Keratinocyte (primary cell): ENCODE measurements around the gene TBC1D10B. TPM values are rescaled to one million over a fixed set of nuclear protein-coding genes. Genes with fewer than 3 reads are reported as not detected.

ENCODE experiments used
- DNase-seq: peaks from one replicate; pipeline ENCODE4 v3.0.0-alpha.2; 2011; ENCODE audit warnings: low read depth, missing footprints, low spot score
- FAIRE-seq: peaks from 2 replicates; lab custom pipeline; 2011; peaks lifted over from hg19 to GRCh38; lab: Jason Lieb, UNC
- H2AFZ ChIP-seq: 2 replicates; pipeline ENCODE4 v1.6.0; 2012; ENCODE audit warnings: low read length, control low read depth, inconsistent platforms; ENCODE audit not compliant: control insufficient read depth
- H3K27ac ChIP-seq: 2 replicates; pipeline ENCODE4 v1.5.1; 2011; ENCODE audit warnings: low read length; ENCODE audit not compliant: control insufficient read depth, insufficient read depth
- H3K27me3 ChIP-seq: 3 replicates; pipeline ENCODE4 v1.6.0; 2011; ENCODE audit warnings: low read length; ENCODE audit not compliant: control insufficient read depth, insufficient read depth; ENCODE audit errors: extremely low read depth
- H3K36me3 ChIP-seq, 2 experiments: 2 replicates in 1 of 2; 3 replicates in 1 of 2; pipeline ENCODE4 v1.5.1; 2011; ENCODE audit warnings: low read length in 2 of 2, mild to moderate bottlenecking in 1 of 2; ENCODE audit not compliant: control insufficient read depth in 2 of 2, insufficient read depth in 2 of 2; ENCODE audit errors: extremely low read depth in 1 of 2
- H3K4me1 ChIP-seq: 3 replicates; pipeline ENCODE4 v1.5.1; 2011; ENCODE audit warnings: low read length; ENCODE audit not compliant: control insufficient read depth, insufficient read depth; ENCODE audit errors: extremely low read depth
- H3K4me2 ChIP-seq: 3 replicates; pipeline ENCODE4 v1.6.0; 2011; ENCODE audit warnings: low read depth, low read length; ENCODE audit not compliant: control insufficient read depth, insufficient read depth; ENCODE audit errors: extremely low read depth
- H3K4me3 ChIP-seq, 3 experiments: fragments of 200-600 bp in 1 of 3; sonication (generic) in 1 of 3; 2 replicates in 2 of 3; 3 replicates in 1 of 3; pipeline ENCODE4 v1.5.1; 2011 to 2016; ENCODE audit warnings: low read length in 3 of 3, mild to moderate bottlenecking in 3 of 3, control low read depth in 2 of 3, inconsistent platforms in 1 of 3, low read depth in 1 of 3, mixed read lengths in 1 of 3, mixed run types in 1 of 3, moderate library complexity in 1 of 3; ENCODE audit not compliant: control insufficient read depth in 2 of 3, insufficient read depth in 2 of 3; ENCODE audit errors: extremely low read depth in 1 of 3
- H3K79me2 ChIP-seq: 2 replicates; pipeline ENCODE4 v1.6.0; 2012; ENCODE audit warnings: low read length; ENCODE audit not compliant: control insufficient read depth, insufficient read depth
- H3K9ac ChIP-seq: 3 replicates; pipeline ENCODE4 v1.6.0; 2011; ENCODE audit warnings: low read length; ENCODE audit not compliant: control insufficient read depth, insufficient read depth; ENCODE audit errors: extremely low read depth
- H3K9me1 ChIP-seq: 3 replicates; pipeline ENCODE4 v1.6.0; 2011; ENCODE audit warnings: low read length; ENCODE audit not compliant: control insufficient read depth, insufficient read depth; ENCODE audit errors: extremely low read depth
- H3K9me3 ChIP-seq: 2 replicates; pipeline ENCODE4 v1.5.1; 2012; ENCODE audit warnings: low read depth, low read length; ENCODE audit not compliant: control insufficient read depth
- H4K20me1 ChIP-seq: 3 replicates; pipeline ENCODE4 v1.6.0; 2011; ENCODE audit warnings: low read length; ENCODE audit not compliant: control insufficient read depth, insufficient read depth; ENCODE audit errors: extremely low read depth
- EZH2 ChIP-seq: IDR thresholded peaks from one replicate; pipeline ENCODE4 v1.6.1; 2012; ENCODE audit warnings: inconsistent platforms, mild to moderate bottlenecking, low read length, moderate library complexity
- dilution Hi-C: fragments of 300-500 bp; cut with MboI; formaldehyde crosslinking; loops from one replicate; pipeline ENCODE4 v1.7.0; 2020; ENCODE audit warnings: low sequenced_read_pairs; ENCODE audit not compliant: extremely low pct_ligation_motif_present
- polyA plus RNA-seq, 5 experiments: library from polyadenylated mRNA; depleted of rRNA in 3 of 5; stranded (reverse) in 3 of 5; stranded (forward) in 1 of 5; unstranded in 1 of 5; fragments of >200 nt; gene quantifications; 1 replicate in 1 of 5; 2 replicates in 3 of 5; 3 replicates in 1 of 5; pipeline versions ENCODE4 v1.2.1 to v1.2.3, GENCODE V29; 2011 to 2012; ENCODE audit warnings: missing spikeins in 2 of 5, low read depth in 1 of 5, low replicate concordance in 1 of 5
- TF ChIP-seq, protein P1 (sequence below), 3 experiments: IDR thresholded peaks in 1 of 3; conservative IDR thresholded peaks in 1 of 3; optimal IDR thresholded peaks in 1 of 3; 2 replicates in 2 of 3; 3 replicates in 1 of 3; pipeline versions ENCODE3 to v1.5.1; 2011; ENCODE audit warnings: low read length in 3 of 3, mild to moderate bottlenecking in 3 of 3, moderate library complexity in 2 of 3, control low read depth in 1 of 3, inconsistent platforms in 1 of 3; ENCODE audit not compliant: insufficient read depth in 2 of 3; ENCODE audit errors: extremely low read depth in 1 of 3

The TBC1D10B gene
- polyA plus RNA-seq, 1 donor (not counting 4 experiments of a cell fraction or from before 2014, with no cell fraction given), result 8.6 TPM

DNA sequence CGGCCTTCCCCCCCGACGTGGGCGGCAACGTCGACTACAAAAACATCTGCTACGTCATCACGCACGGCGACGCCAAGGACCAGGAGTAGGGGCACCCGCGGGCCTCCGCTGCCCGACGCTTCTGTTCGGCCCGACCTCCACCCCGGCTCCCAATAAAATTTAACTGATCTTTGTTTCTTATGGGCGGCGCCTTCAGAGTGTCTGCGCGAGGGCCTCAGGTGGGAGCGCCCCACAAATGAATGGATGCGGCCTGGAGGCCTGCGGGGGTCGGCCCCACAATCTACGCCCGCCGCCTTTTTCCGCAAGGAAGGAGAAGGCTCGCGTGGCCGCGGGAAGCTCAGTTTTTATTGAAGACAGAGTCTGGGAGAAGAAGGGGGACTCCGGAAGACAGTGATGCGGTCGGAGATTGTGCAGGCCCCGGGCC is 7.5 kb upstream of the TBC1D10B start:
- Histone ChIP-seq H3K9ac (peak overlapping the region; percentile 89), H3K27me3 (no peaks in the 10 kb centered on the region), H3K27ac (peak overlapping the region; percentile 90), H3K36me3 (peaks cover 0 to 2% of the 10 kb centered on the region in 2 experiments), H4K20me1 (no peaks in the 10 kb centered on the region), H3K4me2 (peak overlapping the region; percentile 85), H3K4me3 (peak overlapping the region; percentile 42 to 81 (median 77)), H3K9me3 (no peaks in the 10 kb centered on the region), H3K79me2 (no peaks in the 10 kb centered on the region), H3K9me1 (no peaks in the 10 kb centered on the region), H3K4me1 (peaks cover 9% of the 10 kb centered on the region), H2AFZ (peak overlapping the region; percentile 93)
- TF ChIP-seq, protein P1, sequence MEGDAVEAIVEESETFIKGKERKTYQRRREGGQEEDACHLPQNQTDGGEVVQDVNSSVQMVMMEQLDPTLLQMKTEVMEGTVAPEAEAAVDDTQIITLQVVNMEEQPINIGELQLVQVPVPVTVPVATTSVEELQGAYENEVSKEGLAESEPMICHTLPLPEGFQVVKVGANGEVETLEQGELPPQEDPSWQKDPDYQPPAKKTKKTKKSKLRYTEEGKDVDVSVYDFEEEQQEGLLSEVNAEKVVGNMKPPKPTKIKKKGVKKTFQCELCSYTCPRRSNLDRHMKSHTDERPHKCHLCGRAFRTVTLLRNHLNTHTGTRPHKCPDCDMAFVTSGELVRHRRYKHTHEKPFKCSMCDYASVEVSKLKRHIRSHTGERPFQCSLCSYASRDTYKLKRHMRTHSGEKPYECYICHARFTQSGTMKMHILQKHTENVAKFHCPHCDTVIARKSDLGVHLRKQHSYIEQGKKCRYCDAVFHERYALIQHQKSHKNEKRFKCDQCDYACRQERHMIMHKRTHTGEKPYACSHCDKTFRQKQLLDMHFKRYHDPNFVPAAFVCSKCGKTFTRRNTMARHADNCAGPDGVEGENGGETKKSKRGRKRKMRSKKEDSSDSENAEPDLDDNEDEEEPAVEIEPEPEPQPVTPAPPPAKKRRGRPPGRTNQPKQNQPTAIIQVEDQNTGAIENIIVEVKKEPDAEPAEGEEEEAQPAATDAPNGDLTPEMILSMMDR (optimal IDR thresholded peaks at IDR 0.05 in 1 of 3, IDR thresholded peaks at IDR 0.05 in 1 of 3, conservative IDR thresholded peaks at IDR 0.05 in 1 of 3; ENCODE audit: extremely low read depth in 1 of 3, insufficient read depth in 2 of 3, low read length in 3 of 3), result no peak
- TF ChIP-seq EZH2, result no peak
- DNase-seq (no peak), FAIRE-seq (no peak)
- dilution Hi-C loops, result no loop called here

DNA sequence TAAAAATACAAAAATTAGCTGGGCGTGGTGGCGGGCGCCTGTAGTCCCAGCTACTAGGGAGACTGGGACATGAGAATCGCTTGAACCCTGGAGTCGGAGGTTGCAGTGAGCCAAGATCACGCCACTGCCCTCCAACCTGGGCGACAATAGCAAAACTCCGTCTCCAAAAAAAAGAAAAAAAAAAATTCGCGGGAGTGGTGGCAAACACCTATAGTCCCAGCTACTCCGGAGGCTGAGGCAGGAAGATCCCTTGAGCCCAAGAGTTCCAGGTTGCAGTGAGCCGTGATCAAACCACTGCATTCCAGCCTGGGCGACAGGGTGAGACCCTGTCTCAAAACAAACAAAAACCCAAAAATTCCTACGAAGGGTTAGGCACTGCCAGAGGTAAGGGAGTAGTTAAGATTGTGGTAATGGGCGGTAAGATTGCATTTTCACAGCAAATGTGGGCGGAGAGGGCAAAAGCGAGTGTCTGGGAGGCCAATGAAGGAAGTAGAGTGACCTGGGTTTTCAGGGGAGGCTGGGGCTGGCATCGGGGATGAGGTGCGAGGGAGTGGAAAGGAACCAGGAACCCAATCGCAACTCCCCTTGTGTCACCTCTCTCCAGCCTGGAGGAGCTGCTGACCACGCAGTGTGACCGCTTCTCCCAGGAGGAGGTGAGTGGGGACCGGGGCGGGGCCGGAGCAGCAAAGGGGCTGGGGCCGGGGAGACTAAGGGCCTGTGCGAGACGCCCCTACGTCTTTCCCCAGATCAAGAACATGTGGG is 6.9 kb upstream of the TBC1D10B start:
- DNase-seq (no peak), FAIRE-seq (no peak)
- Histone ChIP-seq H3K79me2 (no peaks in the 10 kb centered on the region), H3K9me3 (no peaks in the 10 kb centered on the region), H3K27me3 (no peaks in the 10 kb centered on the region), H3K9ac (peak overlapping the region; percentile 89), H3K4me1 (peaks cover 9% of the 10 kb centered on the region), H3K27ac (peak overlapping the region; percentile 90), H3K36me3 (peaks cover 0 to 2% of the 10 kb centered on the region in 2 experiments), H2AFZ (peak overlapping the region; percentile 93), H3K4me3 (peak overlapping the region; percentile 42 to 81 (median 77)), H3K9me1 (no peaks in the 10 kb centered on the region), H4K20me1 (no peaks in the 10 kb centered on the region), H3K4me2 (peak overlapping the region; percentile 85)
- TF ChIP-seq, protein P1 (optimal IDR thresholded peaks at IDR 0.05 in 1 of 3, IDR thresholded peaks at IDR 0.05 in 1 of 3, conservative IDR thresholded peaks at IDR 0.05 in 1 of 3; ENCODE audit: extremely low read depth in 1 of 3, insufficient read depth in 2 of 3, low read length in 3 of 3), result no peak
- no peak for TF ChIP-seq EZH2
- dilution Hi-C loops, result no loop called here
